HG03565 (cell line): ENCODE results near the gene MC1R.
"Not testable (repeated sequence)": the region's sequence is repeated elsewhere in the genome, so short reads cannot be mapped to it uniquely, and the experiment has no call there.

Experiments
- ATAC-seq: cut with Tn5 transposase; IDR thresholded peaks from one replicate; pipeline ENCODE4 v1.9.1; 2021; ENCODE audit warnings: mild to moderate bottlenecking, moderate library complexity; ENCODE audit not compliant: unreplicated experiment

Gene MC1R

DNA sequence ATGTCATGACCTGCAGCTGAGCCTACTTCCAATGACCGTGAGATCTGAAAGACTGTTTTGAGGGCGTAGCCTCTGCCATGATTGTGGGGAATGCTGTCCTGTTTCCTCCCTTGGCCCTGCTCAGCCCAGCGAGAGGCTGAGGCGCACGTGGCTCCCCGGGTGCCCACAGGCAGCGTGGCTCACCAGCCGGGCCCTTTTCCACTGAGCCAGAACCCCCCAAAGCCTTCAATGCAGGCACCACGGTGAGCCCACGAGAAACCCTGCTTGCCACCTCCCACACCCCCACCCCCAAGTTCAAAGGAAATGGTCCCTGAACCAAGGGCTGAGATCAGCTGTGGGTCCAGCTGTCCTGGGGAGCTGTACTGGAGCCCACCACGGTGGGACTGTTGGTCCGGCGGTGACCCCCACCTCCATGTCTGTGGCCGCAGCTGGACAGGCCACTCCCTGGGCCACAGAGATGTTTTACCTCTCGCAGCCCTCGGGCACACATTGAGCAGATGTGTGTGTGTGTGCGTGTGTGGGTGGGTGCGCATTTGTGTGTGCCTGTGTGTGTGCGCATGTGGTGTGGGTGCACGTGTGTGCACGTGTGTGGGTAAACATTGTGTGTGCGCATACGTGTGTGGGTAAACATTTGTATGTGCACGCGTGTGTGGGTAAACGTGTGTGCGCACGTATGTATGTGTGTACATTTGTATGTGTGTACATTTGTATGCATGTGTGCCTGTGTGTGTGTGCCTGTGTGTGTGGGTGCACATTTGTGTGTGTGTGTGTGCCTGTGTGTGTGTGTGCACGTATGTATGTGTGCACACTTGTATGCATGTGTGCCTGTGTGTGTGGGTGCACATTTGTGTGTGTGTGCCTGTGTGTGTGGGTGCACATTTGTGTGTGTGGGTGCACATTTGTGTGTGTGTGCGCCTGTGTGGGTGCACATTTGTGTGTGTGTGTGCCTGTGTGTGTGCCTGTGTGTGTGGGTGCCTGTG lies 5.0 kb upstream of the MC1R start:
- ATAC-seq, result no peak

- ATAC-seq, result not testable (repeated sequence)
Observed at GRCh38 chr16:89914642-89915285, 3.9 kb upstream of the MC1R start.

GRCh38 chr16:89915303-89916232 lies 3.1 kb upstream of the MC1R start:
- ATAC-seq, result no peak

- ATAC-seq, result peak; percentile 73
Observed at GRCh38 chr16:89917773-89918452, 749 bp upstream of the MC1R start.

GRCh38 chr16:89919535-89920406 lies 1.1 kb downstream of the MC1R start:
- no peak for ATAC-seq

DNA sequence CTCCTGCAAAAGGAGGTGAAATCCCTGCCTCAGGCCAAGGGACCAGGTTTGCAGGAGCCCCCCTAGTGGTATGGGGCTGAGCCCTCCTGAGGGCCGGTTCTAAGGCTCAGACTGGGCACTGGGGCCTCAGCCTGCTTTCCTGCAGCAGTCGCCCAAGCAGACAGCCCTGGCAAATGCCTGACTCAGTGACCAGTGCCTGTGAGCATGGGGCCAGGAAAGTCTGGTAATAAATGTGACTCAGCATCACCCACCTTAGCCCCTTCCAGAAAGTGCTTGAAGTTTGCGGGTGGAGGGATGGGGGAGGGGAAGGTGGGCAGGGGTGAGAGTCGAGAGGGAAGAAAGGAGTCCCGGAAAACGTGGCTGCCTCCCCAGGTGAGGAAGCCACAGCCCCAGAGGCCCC lies 2.1 kb downstream of the MC1R start:
- no peak for ATAC-seq

GRCh38 chr16:89921131-89921701 lies 2.6 kb downstream of the MC1R start:
- ATAC-seq, result no peak

- ATAC-seq, result no peak
Observed at GRCh38 chr16:89921702-89922476, 3.2 kb downstream of the MC1R start.

DNA sequence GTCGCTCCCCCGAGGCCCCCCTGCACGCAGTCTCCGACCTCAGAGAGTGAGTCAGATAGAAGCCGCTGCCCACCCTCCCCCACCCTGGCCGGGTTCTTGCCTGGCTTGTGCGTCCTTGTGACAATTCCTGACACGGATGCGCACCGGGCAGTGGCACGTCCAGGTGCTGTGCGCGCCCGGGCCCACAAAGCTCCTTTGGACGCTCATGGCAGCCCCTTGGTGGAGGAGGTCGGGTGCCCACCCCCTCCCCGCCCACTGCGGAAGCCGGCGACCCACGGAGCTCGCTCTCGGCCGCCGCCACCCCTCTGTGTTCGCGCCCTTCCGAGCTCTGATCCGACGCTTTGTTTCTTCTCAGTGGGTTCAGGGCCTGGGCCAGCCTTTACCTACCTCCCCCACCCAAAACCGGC lies 3.8 kb downstream of the MC1R start:
- ATAC-seq, result no peak

DNA sequence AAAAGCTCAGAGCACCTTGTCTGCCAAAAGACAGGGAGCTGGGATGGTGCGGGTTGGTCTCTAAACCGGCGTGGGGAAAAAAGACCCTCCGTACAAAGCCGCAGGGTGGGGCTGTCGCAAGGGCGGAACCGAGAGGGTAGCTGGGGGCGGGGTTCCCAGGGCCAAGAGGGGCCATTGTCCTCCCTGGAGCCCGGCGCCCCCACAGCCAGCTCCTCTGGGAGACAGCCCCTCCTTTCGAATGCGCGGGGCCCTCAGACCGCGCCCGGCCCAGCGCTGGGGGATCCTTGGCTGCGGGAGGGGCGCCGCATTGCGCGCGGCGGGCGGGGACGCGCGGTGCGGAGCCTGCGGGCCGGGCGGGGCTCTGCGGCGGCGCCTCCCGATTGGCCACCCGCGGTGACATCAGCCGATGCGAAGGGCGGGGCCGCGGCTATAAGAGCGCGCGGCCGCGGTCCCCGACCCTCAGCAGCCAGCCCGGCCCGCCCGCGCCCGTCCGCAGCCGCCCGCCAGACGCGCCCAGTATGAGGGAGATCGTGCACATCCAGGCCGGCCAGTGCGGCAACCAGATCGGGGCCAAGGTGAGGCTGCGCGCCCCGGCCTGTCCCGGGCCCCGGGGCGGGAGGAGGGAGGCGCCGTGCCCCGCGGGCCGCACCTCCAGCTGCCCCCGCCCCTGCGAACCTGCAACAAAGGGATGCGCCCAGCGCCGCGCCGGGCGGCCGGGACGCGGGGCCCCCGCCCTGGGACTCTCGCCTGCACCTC lies 4.4 kb downstream of the MC1R start, which contains the start of gene TUBB3:
Gene TUBB3, plus strand, starts transcription at position 459 of the 756 bp plus-strand sequence. Its CDS starts 60 bp downstream, at position 519.
- no peak for ATAC-seq

- ATAC-seq, result no peak
Observed at GRCh38 chr16:89923640-89924296, 5.1 kb downstream of the MC1R start.

- ATAC-seq, result no peak
Observed at GRCh38 chr16:89924297-89924924, 5.7 kb downstream of the MC1R start.

GRCh38 chr16:89924925-89925307 lies 6.3 kb downstream of the MC1R start:
- no peak for ATAC-seq

DNA sequence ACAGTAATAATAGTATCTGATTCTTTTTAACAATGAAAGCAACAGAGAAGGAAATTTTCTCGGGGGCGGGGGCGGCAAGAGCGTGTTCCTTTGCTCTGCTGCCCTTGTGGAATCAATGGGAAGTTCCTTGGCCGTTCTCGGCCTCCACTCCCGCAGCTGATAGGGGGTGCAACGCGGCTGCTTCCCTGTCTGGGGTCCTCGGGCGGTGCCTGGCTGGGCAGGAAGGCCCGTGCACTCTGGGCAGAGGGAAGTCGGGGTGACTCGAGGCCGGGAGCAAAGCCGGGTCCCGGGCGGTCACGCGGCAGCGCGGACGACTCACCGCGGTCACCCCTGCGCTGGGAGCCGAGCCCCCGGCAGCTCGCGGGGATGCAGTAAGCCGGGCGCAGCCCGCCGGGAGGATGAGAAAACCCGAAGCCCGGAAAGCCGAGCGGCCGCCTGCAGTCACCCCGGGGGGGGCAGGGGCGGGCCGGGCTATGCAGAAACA lies 7.0 kb downstream of the MC1R start:
- ATAC-seq, result peak; percentile 8

- no peak for ATAC-seq
Observed at GRCh38 chr16:89931305-89931896, 12.7 kb downstream of the MC1R start.

- ATAC-seq, result no peak
Observed at GRCh38 chr16:89931964-89932363, 13.3 kb downstream of the MC1R start.
